Liver (tissue), 3 donors: ENCODE data around the gene RECK.

Source experiments
- EGR1 ChIP-seq, 2 donors: IDR thresholded peaks; 2 replicates each; pipeline ENCODE4 v1.6.1; 2016 to 2018; ENCODE audit warnings: antibody characterized with exemption in 2 of 2, low read depth in 2 of 2
- FOXA2 ChIP-seq: IDR thresholded peaks from 2 replicates; pipeline ENCODE4 v1.6.1; 2016; ENCODE audit warnings: antibody characterized with exemption
- GABPA ChIP-seq, 2 donors: IDR thresholded peaks in 1 of 2; conservative IDR thresholded peaks in 1 of 2; 2 replicates each; pipeline ENCODE4 v1.6.1; 2016; ENCODE audit warnings: antibody characterized with exemption in 2 of 2, mild to moderate bottlenecking in 1 of 2, moderate library complexity in 1 of 2
- HNF4G ChIP-seq: IDR thresholded peaks from 2 replicates; pipeline ENCODE4 v1.6.1; 2016; ENCODE audit warnings: antibody characterized with exemption
- JUND ChIP-seq, 2 donors: IDR thresholded peaks; 2 replicates each; pipeline ENCODE4 v1.6.1; 2016; ENCODE audit warnings: antibody characterized with exemption in 2 of 2
- RAD21 ChIP-seq, 2 donors: IDR thresholded peaks; 2 replicates each; pipeline ENCODE4 v1.6.1; 2016; ENCODE audit warnings: antibody characterized with exemption in 2 of 2, mild to moderate bottlenecking in 2 of 2
- SP1 ChIP-seq: IDR thresholded peaks from 2 replicates; pipeline ENCODE4 v1.6.1; 2018; ENCODE audit warnings: antibody characterized with exemption, mild to moderate bottlenecking
- TAF1 ChIP-seq: conservative IDR thresholded peaks from 2 replicates; pipeline ENCODE4 v1.6.1; 2016; ENCODE audit warnings: antibody characterized with exemption, mild to moderate bottlenecking
- YY1 ChIP-seq: IDR thresholded peaks from 2 replicates; pipeline ENCODE4 v1.6.1; 2016; ENCODE audit warnings: antibody characterized with exemption, mild to moderate bottlenecking
- TF ChIP-seq, protein P1 (sequence below): fragments of 150-350 bp; IDR thresholded peaks from 2 replicates; pipeline ENCODE4 v1.5.1; 2017; ENCODE audit warnings: improper control_type of control experiment, low read depth, low read length; ENCODE audit not compliant: missing input control
- TF ChIP-seq, protein P2 (sequence below): IDR thresholded peaks from 2 replicates; pipeline ENCODE4 v1.6.1; 2016; ENCODE audit warnings: antibody characterized with exemption
- TF ChIP-seq, protein P3 (sequence below): IDR thresholded peaks from 2 replicates; pipeline ENCODE4 v1.6.1; 2016; ENCODE audit warnings: antibody characterized with exemption, mild to moderate bottlenecking
- donor health status: healthy.
- donor health status: healthy.

DNA sequence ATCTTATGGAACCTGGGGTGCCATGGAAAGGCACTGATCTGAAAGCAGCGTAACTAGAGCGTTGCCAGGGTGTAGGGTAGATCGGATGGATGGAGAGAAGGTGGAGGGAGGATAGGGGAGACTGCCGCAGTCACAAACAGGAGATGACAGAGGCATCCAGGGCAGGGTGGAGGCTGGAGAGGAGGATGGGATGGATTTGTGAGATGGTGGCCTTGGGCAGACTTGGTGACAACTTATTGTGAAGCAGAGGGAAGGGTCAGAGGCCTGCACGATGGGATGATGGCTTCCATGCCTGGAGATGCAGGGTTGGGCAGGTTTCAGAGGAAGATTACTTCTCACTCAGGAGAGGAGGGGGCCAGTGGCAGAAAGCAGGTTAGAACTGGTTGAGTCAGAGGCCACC lies 102.2 kb downstream of the RECK start:
- TF ChIP-seq, protein P1, sequence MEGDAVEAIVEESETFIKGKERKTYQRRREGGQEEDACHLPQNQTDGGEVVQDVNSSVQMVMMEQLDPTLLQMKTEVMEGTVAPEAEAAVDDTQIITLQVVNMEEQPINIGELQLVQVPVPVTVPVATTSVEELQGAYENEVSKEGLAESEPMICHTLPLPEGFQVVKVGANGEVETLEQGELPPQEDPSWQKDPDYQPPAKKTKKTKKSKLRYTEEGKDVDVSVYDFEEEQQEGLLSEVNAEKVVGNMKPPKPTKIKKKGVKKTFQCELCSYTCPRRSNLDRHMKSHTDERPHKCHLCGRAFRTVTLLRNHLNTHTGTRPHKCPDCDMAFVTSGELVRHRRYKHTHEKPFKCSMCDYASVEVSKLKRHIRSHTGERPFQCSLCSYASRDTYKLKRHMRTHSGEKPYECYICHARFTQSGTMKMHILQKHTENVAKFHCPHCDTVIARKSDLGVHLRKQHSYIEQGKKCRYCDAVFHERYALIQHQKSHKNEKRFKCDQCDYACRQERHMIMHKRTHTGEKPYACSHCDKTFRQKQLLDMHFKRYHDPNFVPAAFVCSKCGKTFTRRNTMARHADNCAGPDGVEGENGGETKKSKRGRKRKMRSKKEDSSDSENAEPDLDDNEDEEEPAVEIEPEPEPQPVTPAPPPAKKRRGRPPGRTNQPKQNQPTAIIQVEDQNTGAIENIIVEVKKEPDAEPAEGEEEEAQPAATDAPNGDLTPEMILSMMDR, result no peak
- TF ChIP-seq TAF1, result no peak
- TF ChIP-seq GABPA (IDR thresholded peaks at IDR 0.05 in 1 of 2, conservative IDR thresholded peaks at IDR 0.05 in 1 of 2), result no peak
- no peak for TF ChIP-seq SP1
- no peak for TF ChIP-seq YY1
- no peak for TF ChIP-seq JUND (IDR thresholded peaks at IDR 0.05)
- TF ChIP-seq RAD21 (IDR thresholded peaks at IDR 0.05), result no peak
- TF ChIP-seq, protein P2, sequence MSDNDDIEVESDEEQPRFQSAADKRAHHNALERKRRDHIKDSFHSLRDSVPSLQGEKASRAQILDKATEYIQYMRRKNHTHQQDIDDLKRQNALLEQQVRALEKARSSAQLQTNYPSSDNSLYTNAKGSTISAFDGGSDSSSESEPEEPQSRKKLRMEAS, result no peak
- TF ChIP-seq HNF4G, result no peak
- no peak for TF ChIP-seq EGR1 (IDR thresholded peaks at IDR 0.05; ENCODE audit: low read depth in 2 of 2)
- TF ChIP-seq, protein P3, sequence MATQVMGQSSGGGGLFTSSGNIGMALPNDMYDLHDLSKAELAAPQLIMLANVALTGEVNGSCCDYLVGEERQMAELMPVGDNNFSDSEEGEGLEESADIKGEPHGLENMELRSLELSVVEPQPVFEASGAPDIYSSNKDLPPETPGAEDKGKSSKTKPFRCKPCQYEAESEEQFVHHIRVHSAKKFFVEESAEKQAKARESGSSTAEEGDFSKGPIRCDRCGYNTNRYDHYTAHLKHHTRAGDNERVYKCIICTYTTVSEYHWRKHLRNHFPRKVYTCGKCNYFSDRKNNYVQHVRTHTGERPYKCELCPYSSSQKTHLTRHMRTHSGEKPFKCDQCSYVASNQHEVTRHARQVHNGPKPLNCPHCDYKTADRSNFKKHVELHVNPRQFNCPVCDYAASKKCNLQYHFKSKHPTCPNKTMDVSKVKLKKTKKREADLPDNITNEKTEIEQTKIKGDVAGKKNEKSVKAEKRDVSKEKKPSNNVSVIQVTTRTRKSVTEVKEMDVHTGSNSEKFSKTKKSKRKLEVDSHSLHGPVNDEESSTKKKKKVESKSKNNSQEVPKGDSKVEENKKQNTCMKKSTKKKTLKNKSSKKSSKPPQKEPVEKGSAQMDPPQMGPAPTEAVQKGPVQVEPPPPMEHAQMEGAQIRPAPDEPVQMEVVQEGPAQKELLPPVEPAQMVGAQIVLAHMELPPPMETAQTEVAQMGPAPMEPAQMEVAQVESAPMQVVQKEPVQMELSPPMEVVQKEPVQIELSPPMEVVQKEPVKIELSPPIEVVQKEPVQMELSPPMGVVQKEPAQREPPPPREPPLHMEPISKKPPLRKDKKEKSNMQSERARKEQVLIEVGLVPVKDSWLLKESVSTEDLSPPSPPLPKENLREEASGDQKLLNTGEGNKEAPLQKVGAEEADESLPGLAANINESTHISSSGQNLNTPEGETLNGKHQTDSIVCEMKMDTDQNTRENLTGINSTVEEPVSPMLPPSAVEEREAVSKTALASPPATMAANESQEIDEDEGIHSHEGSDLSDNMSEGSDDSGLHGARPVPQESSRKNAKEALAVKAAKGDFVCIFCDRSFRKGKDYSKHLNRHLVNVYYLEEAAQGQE, result no peak
- no peak for TF ChIP-seq FOXA2
